ENCODE data around the gene CCL5.

DNA sequence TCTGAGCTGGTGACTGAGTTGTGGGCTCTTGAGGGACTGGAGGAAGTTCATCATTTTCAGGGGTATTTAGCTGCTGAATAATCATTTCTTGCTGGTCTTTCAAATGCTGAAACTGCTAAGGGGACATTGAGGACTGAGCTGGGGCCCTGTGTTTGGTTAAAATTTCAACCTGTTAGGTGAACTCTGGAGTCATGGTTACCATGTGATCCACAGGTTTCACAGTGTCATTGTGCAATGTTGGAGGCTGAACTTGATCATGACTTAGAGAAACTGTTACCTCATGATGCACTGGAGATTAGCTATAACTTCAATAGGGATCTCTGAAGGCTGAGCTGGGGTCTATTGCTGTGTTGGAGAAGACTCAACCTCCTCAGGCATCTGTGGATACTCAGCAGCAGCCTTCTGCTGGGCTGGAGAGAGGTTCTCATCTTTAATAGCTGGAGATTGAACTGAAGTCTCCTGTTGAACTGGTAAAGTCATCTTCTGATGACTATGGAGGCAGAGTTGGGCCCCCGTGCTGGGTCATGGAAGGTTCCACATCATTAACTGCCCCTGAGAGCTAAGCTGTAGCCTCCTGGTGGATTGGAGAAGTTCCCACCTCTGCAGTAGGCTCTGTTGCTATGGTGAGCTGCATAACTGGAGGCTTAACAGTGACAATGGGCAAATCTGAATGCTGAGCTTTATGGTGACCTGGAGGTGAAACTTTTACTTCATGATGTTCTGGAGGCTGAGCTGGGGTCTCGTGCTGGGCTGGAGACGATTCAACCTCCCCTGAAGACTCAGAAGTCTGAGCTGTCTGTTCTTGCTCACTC, 35.2 kb upstream of the CCL5 start:
- TF ChIP-seq, protein P1, sequence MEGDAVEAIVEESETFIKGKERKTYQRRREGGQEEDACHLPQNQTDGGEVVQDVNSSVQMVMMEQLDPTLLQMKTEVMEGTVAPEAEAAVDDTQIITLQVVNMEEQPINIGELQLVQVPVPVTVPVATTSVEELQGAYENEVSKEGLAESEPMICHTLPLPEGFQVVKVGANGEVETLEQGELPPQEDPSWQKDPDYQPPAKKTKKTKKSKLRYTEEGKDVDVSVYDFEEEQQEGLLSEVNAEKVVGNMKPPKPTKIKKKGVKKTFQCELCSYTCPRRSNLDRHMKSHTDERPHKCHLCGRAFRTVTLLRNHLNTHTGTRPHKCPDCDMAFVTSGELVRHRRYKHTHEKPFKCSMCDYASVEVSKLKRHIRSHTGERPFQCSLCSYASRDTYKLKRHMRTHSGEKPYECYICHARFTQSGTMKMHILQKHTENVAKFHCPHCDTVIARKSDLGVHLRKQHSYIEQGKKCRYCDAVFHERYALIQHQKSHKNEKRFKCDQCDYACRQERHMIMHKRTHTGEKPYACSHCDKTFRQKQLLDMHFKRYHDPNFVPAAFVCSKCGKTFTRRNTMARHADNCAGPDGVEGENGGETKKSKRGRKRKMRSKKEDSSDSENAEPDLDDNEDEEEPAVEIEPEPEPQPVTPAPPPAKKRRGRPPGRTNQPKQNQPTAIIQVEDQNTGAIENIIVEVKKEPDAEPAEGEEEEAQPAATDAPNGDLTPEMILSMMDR (conservative IDR thresholded peaks at IDR 0.05; ENCODE audit: low read depth, low read length), result no peak
- TF ChIP-seq EZH2phosphoT487 (IDR thresholded peaks at IDR 0.05; ENCODE audit: borderline replicate concordance, low read length) (no peak), EZH2 (IDR thresholded peaks at IDR 0.05; ENCODE audit: low read length, unreplicated experiment) (no peak)
